DMS53 treated with DMSO at 0.1 percent for 48 hours (cell line): ENCODE results near the gene PAX6.

ENCODE experiments used
- DNase-seq: peaks from one replicate; lab custom pipeline; 2025; ENCODE audit not compliant: unreplicated experiment; lab: John Stamatoyannopoulos, UW

Gene PAX6

GRCh38 chr11:31798554-31799434 lies 12.3 kb downstream of the PAX6 start:
- no peak for DNase-seq

GRCh38 chr11:31798057-31798553 lies 13.0 kb downstream of the PAX6 start:
- no peak for DNase-seq

- no peak for DNase-seq
These were observed 13.7 kb downstream of the PAX6 start for GRCh38 chr11:31797190-31798056.

GRCh38 chr11:31796499-31797189 lies 14.5 kb downstream of the PAX6 start:
- no peak for DNase-seq

- DNase-seq: no peak
These were observed 15.2 kb downstream of the PAX6 start for GRCh38 chr11:31795706-31796498.

- no peak for DNase-seq
These were observed 16.6 kb downstream of the PAX6 start for GRCh38 chr11:31794548-31794947.

- no peak for DNase-seq
These were observed 17.9 kb downstream of the PAX6 start for GRCh38 chr11:31793264-31793663.

- DNase-seq: no peak
These were observed 18.7 kb downstream of the PAX6 start for GRCh38 chr11:31792456-31792855.

GRCh38 chr11:31792036-31792435 lies 19.1 kb downstream of the PAX6 start:
- no peak for DNase-seq

GRCh38 chr11:31790649-31791048 lies 20.5 kb downstream of the PAX6 start:
- no peak for DNase-seq

GRCh38 chr11:31788085-31788484 lies 23.0 kb downstream of the PAX6 start:
- no peak for DNase-seq

GRCh38 chr11:31786996-31787685 lies 24.0 kb downstream of the PAX6 start:
- no peak for DNase-seq

- DNase-seq: no peak
These were observed 26.5 kb downstream of the PAX6 start for GRCh38 chr11:31784611-31785010.

GRCh38 chr11:31783252-31783651 lies 27.9 kb downstream of the PAX6 start:
- no peak for DNase-seq

- no peak for DNase-seq
These were observed 28.9 kb downstream of the PAX6 start for GRCh38 chr11:31782257-31782656.

GRCh38 chr11:31780480-31780971 lies 30.6 kb downstream of the PAX6 start:
- DNase-seq: no peak

- no peak for DNase-seq
These were observed 31.0 kb downstream of the PAX6 start for GRCh38 chr11:31780078-31780477.

GRCh38 chr11:31779374-31779791 lies 31.7 kb downstream of the PAX6 start:
- no peak for DNase-seq

GRCh38 chr11:31772412-31772811 lies 38.7 kb downstream of the PAX6 start:
- DNase-seq: no peak
